GM18507 (cell line): ENCODE data around the gene IPP.

Source experiments
- DNase-seq: peaks from one replicate; pipeline ENCODE4 v3.0.0; 2011; ENCODE audit warnings: low read depth; ENCODE audit not compliant: insufficient read length; ENCODE audit errors: extremely low spot score
- FAIRE-seq: peaks from 2 replicates; lab custom pipeline; 2011; peaks lifted over from hg19 to GRCh38; lab: Jason Lieb, UNC

Gene IPP

GRCh38 chr1:45750298-45751038 is at the start of gene IPP:
Gene IPP, minus strand, starts transcription at chr1:45750653. Its CDS starts 4,242 bp downstream, at chr1:45746411.
- FAIRE-seq (peak; percentile 96), DNase-seq (peak; percentile 99)

GRCh38 chr1:45796946-45797345 is 46.5 kb upstream of the IPP start:
- FAIRE-seq (no peak), DNase-seq (no peak)

DNA sequence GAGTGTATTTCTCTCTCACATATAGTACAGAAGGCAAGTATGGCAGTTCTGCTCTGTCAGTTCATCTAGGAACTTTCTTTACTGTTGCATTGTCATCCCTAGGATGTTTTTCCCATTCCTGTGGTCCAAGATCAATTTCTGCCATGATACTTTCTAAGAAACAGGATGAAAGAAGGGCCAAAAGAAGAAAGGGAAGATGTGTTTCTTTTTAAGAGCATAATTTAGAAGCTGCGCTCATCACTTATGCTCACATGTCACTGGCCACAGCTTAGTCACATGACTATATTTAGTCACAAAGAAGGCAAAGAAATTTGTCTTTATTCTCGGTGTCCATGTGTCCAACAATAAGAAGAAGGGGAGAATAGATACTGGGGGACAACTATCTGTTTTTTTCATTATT is 45.9 kb upstream of the IPP start:
- no peak for FAIRE-seq
- DNase-seq = no peak

GRCh38 chr1:45793942-45794604 is 43.6 kb upstream of the IPP start:
- FAIRE-seq (no peak), DNase-seq (no peak)

GRCh38 chr1:45792744-45793143 is 42.3 kb upstream of the IPP start:
- FAIRE-seq (no peak), DNase-seq (no peak)

DNA sequence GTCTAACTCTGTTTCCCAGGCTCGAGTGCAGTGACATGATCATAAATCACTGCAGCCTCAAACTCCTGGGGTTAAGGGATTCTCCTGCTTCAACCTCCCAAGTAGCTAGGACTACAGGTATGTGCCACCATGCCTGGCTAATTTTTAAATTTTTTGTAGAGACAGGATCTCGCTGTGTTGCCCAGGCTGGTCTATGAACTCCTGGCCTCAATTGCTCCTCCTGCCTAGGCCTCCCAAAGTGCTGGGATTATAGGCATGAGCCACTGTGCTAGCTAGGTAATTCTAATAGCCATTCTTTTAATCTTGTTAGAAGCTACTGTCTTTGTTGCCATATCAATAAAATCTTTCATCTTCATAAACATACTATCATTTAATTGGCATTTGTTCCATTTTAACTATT is 39.1 kb upstream of the IPP start:
- DNase-seq (no peak), FAIRE-seq (no peak)

DNA sequence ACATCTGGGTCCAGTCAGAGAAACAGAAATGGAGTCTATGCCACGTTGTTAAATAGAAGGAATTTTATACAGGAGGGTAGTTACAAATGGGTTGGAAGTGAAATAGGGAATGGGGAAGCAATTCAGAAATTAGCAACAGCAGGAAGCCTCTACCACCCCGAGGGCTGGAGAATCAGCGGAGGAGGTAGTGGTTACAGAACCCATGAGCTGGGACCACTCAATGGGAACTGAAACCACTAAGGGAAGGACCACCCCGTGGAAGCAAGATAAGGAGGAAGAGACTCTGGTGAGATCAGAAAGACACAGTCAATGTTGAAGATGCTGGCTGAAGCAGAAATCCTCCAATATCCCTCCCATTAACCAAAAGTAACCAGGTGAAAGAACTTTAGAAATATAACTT is 37.5 kb upstream of the IPP start:
- DNase-seq = no peak
- no peak for FAIRE-seq

DNA sequence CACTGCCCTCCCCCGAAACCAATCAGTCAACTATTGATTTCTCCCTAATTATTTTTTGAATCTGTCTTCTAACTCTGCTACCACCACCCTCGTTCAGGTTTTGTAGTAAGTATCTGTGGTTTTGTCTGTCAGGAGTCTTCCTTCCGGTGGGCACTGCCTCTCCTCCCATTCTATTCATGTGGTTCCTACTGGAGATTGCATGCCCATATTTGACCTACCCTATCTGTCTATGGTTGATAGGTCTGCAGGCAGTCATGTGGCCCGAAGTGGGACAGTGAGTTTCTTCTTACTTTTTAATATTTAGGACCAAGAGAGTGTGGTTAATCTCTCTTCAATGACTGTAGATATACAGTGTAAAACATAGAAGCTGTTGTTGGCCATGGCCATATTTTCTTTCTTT is 35.1 kb upstream of the IPP start:
- FAIRE-seq = peak; percentile 73
- no peak for DNase-seq

GRCh38 chr1:45775794-45776193 is 25.3 kb upstream of the IPP start:
- FAIRE-seq = no peak
- DNase-seq = no peak

GRCh38 chr1:45772971-45773370 is 22.5 kb upstream of the IPP start:
- FAIRE-seq (peak; percentile 68), DNase-seq (no peak)

DNA sequence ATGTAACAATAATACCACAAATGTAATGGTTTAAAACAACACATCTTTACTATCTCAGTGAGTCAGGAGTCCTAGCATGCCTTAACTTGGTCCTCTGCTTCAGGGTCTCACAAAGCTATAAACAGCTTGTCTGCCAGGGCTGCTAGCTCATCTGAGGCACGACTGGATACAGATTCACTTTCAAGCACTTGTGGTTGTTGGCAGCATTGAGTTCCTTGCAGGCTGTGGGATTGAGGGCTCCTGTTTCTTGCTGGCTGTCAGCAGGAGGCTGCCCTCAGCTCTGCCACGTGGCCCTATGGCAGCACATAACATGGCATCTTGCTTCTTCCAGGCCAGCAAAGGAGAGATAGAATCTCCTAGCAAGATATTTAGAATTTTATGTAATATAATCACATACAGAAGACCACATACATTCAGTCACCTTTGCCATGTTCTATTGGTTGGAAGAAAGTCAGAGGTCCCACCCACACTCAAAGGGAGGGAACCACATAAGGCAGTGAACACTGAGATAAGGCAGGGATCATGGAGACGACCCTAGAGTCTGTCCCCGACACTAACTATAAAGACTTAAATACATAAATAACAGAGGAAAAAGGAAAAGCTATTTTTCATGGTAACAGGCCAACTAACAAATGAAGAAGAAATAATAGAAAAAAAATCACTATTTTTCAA is 18.9 kb upstream of the IPP start:
- FAIRE-seq (no peak), DNase-seq (no peak)

- FAIRE-seq (no peak), DNase-seq (no peak)
Measured at GRCh38 chr1:45767035-45767434, 16.6 kb upstream of the IPP start.

GRCh38 chr1:45765999-45766792 is 15.7 kb upstream of the IPP start:
- no peak for FAIRE-seq
- no peak for DNase-seq

DNA sequence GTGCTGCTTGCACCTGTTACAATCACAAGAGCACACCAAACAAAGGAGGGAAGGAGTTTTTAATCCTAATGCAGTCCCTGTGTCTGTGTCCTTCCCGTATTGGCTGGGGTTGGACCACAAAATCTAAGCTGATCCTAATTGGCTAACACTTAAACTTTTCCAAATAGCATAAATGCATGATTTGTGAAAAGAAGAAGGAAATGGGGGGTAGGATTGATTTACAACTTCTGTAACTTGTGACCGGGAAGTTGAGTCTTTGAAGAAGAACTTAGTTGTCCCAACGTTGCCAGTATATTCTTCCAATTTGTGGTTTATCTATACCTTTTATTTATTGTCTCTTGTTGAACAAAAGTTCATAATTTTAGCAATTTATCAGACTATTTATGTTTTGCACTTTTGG is 11.8 kb upstream of the IPP start:
- FAIRE-seq (no peak), DNase-seq (no peak)

GRCh38 chr1:45755697-45756096 is 5.2 kb upstream of the IPP start:
- FAIRE-seq (no peak), DNase-seq (no peak)

GRCh38 chr1:45753248-45754037 is 3.0 kb upstream of the IPP start:
- no peak for FAIRE-seq
- DNase-seq = no peak

- no peak for DNase-seq
- no peak for FAIRE-seq
Measured at GRCh38 chr1:45752441-45753052, 2.1 kb upstream of the IPP start.

DNA sequence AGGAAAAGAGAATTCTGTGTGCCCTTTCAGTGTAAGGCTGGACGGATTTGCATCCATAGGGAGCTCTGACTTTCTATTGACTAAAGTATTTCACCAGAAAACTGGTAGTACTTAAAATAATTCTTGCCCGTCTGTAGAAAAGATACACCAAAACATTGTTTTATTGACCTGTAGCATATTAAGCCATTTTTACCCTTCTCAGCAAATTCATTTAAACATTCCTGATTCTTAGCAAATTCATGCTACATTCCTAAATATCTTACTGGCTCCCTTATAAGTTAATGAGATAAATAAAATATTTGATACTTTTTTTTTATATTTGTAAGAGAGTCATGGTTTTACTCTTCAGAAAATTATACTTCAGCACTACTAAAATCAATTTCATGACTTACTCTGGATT is 1.6 kb upstream of the IPP start:
- DNase-seq (no peak), FAIRE-seq (no peak)
